ENCODE results near the gene DEXI.
"Not testable (repeated sequence)": the region's sequence is repeated elsewhere in the genome, so short reads cannot be mapped to it uniquely, and the experiment has no call there.

DEXI gene

GRCh38 chr16:10941127-10941933 is 938 bp downstream of the DEXI start:
- DNase-seq (ENCODE audit: low read depth in 2 of 2): no peak

GRCh38 chr16:10940501-10941079 is 1.7 kb downstream of the DEXI start:
- DNase-seq (ENCODE audit: low read depth in 2 of 2): no peak

GRCh38 chr16:10939649-10940234 is 2.5 kb downstream of the DEXI start:
- DNase-seq (ENCODE audit: low read depth in 2 of 2): no peak

- DNase-seq (ENCODE audit: low read depth in 2 of 2): no peak
These were observed 3.2 kb downstream of the DEXI start for GRCh38 chr16:10938796-10939648.

- no peak for DNase-seq (ENCODE audit: low read depth in 2 of 2)
These were observed 3.9 kb downstream of the DEXI start for GRCh38 chr16:10938321-10938720.

GRCh38 chr16:10937068-10937859 is 5.0 kb downstream of the DEXI start:
- no peak for DNase-seq (ENCODE audit: low read depth in 2 of 2)

- DNase-seq (ENCODE audit: low read depth in 2 of 2): no peak
These were observed 5.8 kb downstream of the DEXI start for GRCh38 chr16:10936272-10936984.

- no peak for DNase-seq (ENCODE audit: low read depth in 2 of 2)
These were observed 6.9 kb downstream of the DEXI start for GRCh38 chr16:10935226-10935915.

- DNase-seq (ENCODE audit: low read depth in 2 of 2): no peak
These were observed 7.8 kb downstream of the DEXI start for GRCh38 chr16:10934325-10935107.

GRCh38 chr16:10933865-10934264 is 8.4 kb downstream of the DEXI start:
- no peak for DNase-seq (ENCODE audit: low read depth in 2 of 2)

GRCh38 chr16:10932959-10933710 is 9.1 kb downstream of the DEXI start:
- no peak for DNase-seq (ENCODE audit: low read depth in 2 of 2)

- no peak for DNase-seq (ENCODE audit: low read depth in 2 of 2)
These were observed 10.2 kb downstream of the DEXI start for GRCh38 chr16:10931977-10932632.

GRCh38 chr16:10931134-10931533 is 11.1 kb downstream of the DEXI start:
- DNase-seq (ENCODE audit: low read depth in 2 of 2): no peak

- no peak for DNase-seq (ENCODE audit: low read depth in 2 of 2)
These were observed 11.5 kb downstream of the DEXI start for GRCh38 chr16:10930755-10931093.

- DNase-seq (ENCODE audit: low read depth in 2 of 2): no peak
These were observed 12.2 kb downstream of the DEXI start for GRCh38 chr16:10929853-10930754.

- DNase-seq (ENCODE audit: low read depth in 2 of 2): not testable (repeated sequence)
These were observed 13.2 kb downstream of the DEXI start for GRCh38 chr16:10929097-10929496.

- DNase-seq (ENCODE audit: low read depth in 2 of 2): no peak
These were observed 14.7 kb downstream of the DEXI start for GRCh38 chr16:10927497-10928112.
